K562 (cell line): ENCODE measurements around the gene PHYHIPL. TPM values are rescaled to one million over a fixed set of nuclear protein-coding genes. Genes with fewer than 3 reads are reported as not detected.

Source experiments
- ATAC-seq: fragments of 200-7000 bp; cut with Tn5 transposase; 3 replicates; pipeline ENCODE4 v1.9.1; 2020; ENCODE audit warnings: moderate library complexity
- BruUV-seq: library from RNA; stranded (reverse); fragments of 400-500 nt; replicated peaks from 2 replicates; lab custom pipeline; 2021; lab: Mats Ljungman, UMichigan
- CTCF ChIA-PET: fragments of 300-600 bp; formaldehyde crosslinking; extraction: SDS; loops from one replicate; lab custom pipeline; 2021; ENCODE audit warnings: low intra/inter-chr PET ratio; lab: Yijun Ruan, JAX
- POLR2A ChIA-PET: fragments of 300-600, 350-650 bp; sonication (Branson Sonifier 250); formaldehyde crosslinking; extraction: SDS; loops from one replicate; lab custom pipeline; 2021; ENCODE audit warnings: antibody characterized with exemption, inconsistent platforms; lab: Yijun Ruan, JAX
- DNase-seq, 4 experiments: peaks; one replicate each; pipeline versions ENCODE4 v3.0.0 to v3.0.0-alpha.2; 2011 to 2018; ENCODE audit warnings: low spot score in 3 of 4, mixed read lengths in 3 of 4; ENCODE audit errors: extremely low read depth in 1 of 4
- FAIRE-seq: peaks from 2 replicates; lab custom pipeline; 2011; peaks lifted over from hg19 to GRCh38; lab: Jason Lieb, UNC
- H2AFZ ChIP-seq: 2 replicates; pipeline ENCODE4 v1.6.0; 2011; ENCODE audit warnings: low read depth, low read length, control low read depth, inconsistent platforms
- H3K27ac ChIP-seq: fragments of 200-600 bp; 3 replicates; pipeline ENCODE4 v1.8.0; 2011; ENCODE audit warnings: low read depth, mild to moderate bottlenecking, control low read depth, inconsistent platforms, low read length, moderate library complexity, mixed read lengths; ENCODE audit errors: extremely low read depth
- H3K27me3 ChIP-seq, 2 experiments: fragments of 300-600 bp in 1 of 2; 2 replicates in 1 of 2; 3 replicates in 1 of 2; pipeline versions ENCODE4 v1.6.0 to v1.8.0; 2011; ENCODE audit warnings: inconsistent platforms in 2 of 2, low read length in 2 of 2, mild to moderate bottlenecking in 1 of 2, mixed read lengths in 1 of 2, moderate library complexity in 1 of 2; ENCODE audit not compliant: control insufficient read depth in 2 of 2, insufficient read depth in 2 of 2
- H3K36me3 ChIP-seq: fragments of 300-600 bp; 3 replicates; pipeline ENCODE4 v1.8.0; 2011; ENCODE audit warnings: mild to moderate bottlenecking, low read length, inconsistent platforms; ENCODE audit not compliant: control insufficient read depth, insufficient read depth
- H3K4me1 ChIP-seq, 2 experiments: fragments of 200-600 bp in 1 of 2; replicated peaks in 1 of 2; 2 replicates in 1 of 2; 3 replicates in 1 of 2; pipeline versions ENCODE4 v1.5.1 to v1.8.0; 2011; ENCODE audit warnings: inconsistent platforms in 2 of 2, low read length in 2 of 2, mild to moderate bottlenecking in 1 of 2, mixed read lengths in 1 of 2, moderate library complexity in 1 of 2; ENCODE audit not compliant: control insufficient read depth in 2 of 2, insufficient read depth in 2 of 2
- H3K4me2 ChIP-seq: 2 replicates; pipeline ENCODE4 v1.6.1; 2011; ENCODE audit warnings: low read length, control low read depth, inconsistent platforms, mixed read lengths; ENCODE audit not compliant: insufficient read depth
- H3K4me3 ChIP-seq: fragments of 200-600 bp; sonication (generic), shearing (Covaris generic); 2 replicates; pipeline ENCODE4 v1.5.1; 2016; ENCODE audit warnings: control low read depth, inconsistent platforms
- H3K79me2 ChIP-seq: fragments of 200-600 bp; 3 replicates; pipeline ENCODE4 v1.8.0; 2011; ENCODE audit warnings: low read length, inconsistent platforms; ENCODE audit not compliant: control insufficient read depth, insufficient read depth
- H3K9ac ChIP-seq, 2 experiments: 2 replicates each; pipeline versions ENCODE4 v1.6.0 to v1.6.1; 2011; ENCODE audit warnings: low read depth in 2 of 2, low read length in 2 of 2, control low read depth in 1 of 2, inconsistent platforms in 1 of 2, mild to moderate bottlenecking in 1 of 2, mixed read lengths in 1 of 2; ENCODE audit not compliant: insufficient read depth in 1 of 2
- H3K9me1 ChIP-seq: one replicate; pipeline ENCODE4 v1.6.0; 2011; ENCODE audit warnings: inconsistent platforms, mild to moderate bottlenecking, low read length, moderate library complexity; ENCODE audit not compliant: control insufficient read depth, insufficient read depth
- H3K9me3 ChIP-seq: replicated peaks from 2 replicates; pipeline ENCODE4 v1.5.1; 2011; ENCODE audit warnings: low read depth, low read length, inconsistent platforms; ENCODE audit not compliant: control insufficient read depth, insufficient read depth
- H4K20me1 ChIP-seq: replicated peaks from 2 replicates; pipeline ENCODE4 v1.6.1; 2011; ENCODE audit warnings: low read length, inconsistent platforms, mixed read lengths; ENCODE audit not compliant: control insufficient read depth, insufficient read depth
- BCOR ChIP-seq: fragments of 450-650 bp; IDR thresholded peaks from 2 replicates; pipeline ENCODE4 v1.6.1; 2016
- DPF2 ChIP-seq: fragments of 450-650 bp; IDR thresholded peaks from 2 replicates; pipeline ENCODE4 v1.6.1; 2016
- ETV1 ChIP-seq: fragments of 450-650 bp; conservative IDR thresholded peaks from 2 replicates; pipeline ENCODE4 v1.6.1; 2016; ENCODE audit warnings: missing genetic modification characterization, control low read depth, low read depth, missing compliant biosample characterization
- IRF2 ChIP-seq: sonication (generic); formaldehyde crosslinking; IDR thresholded peaks from 2 replicates; pipeline ENCODE4 v1.8.1; 2022; ENCODE audit warnings: mild to moderate bottlenecking, missing genetic modification reagents
- RHOXF2B ChIP-seq: fragments of 250-450 bp; sonication (Bioruptor Pico); conservative IDR thresholded peaks from 2 replicates; pipeline ENCODE4 v1.5.1; 2021
- SETDB1 ChIP-seq: IDR thresholded peaks from one replicate; pipeline ENCODE4 v1.6.1; 2012; ENCODE audit warnings: low read length, control low read depth, inconsistent platforms
- ZBED1 ChIP-seq: IDR thresholded peaks from 2 replicates; pipeline ENCODE4 v1.6.1; 2014
- ZBTB17 ChIP-seq: fragments of 450-650 bp; formaldehyde crosslinking; IDR thresholded peaks from 2 replicates; pipeline ENCODE4 v1.4.0; 2020; ENCODE audit warnings: mild to moderate bottlenecking
- ZNF699 ChIP-seq: fragments of 250-450 bp; sonication (Bioruptor Pico); IDR thresholded peaks from 2 replicates; pipeline ENCODE4 v1.8.0; 2021; ENCODE audit warnings: mild to moderate bottlenecking, moderate library complexity; ENCODE audit not compliant: insufficient replicate concordance
- WGBS: fragments of 100-300 bp; shearing (Covaris generic); methylation state at CpG from one replicate; pipeline ENCODE4 v1.1.6; 2016; ENCODE audit warnings: low coverage, mixed read lengths; ENCODE audit not compliant: insufficient coverage; ENCODE audit errors: missing lambda C conversion rate; 5-methylcytosine and 5-hydroxymethylcytosine counted together
- in situ Hi-C: fragments of 300-500 bp; cut with MboI; formaldehyde crosslinking; loops from 4 replicates; pipeline ENCODE4 v1.15.0; 2018; ENCODE audit warnings: inconsistent platforms, mixed read lengths
- intact Hi-C: fragments of 100-400 bp; cut with micrococcal nuclease; formaldehyde crosslinking; loops from 2 replicates; pipeline ENCODE4 v1.14.2; 2022
- polyA plus RNA-seq, 8 experiments: library from polyadenylated mRNA; depleted of rRNA in 4 of 8; stranded (reverse) in 5 of 8; unstranded in 3 of 8; fragments of >200 nt; fragmentation: Nextera tagmentation in 2 of 8; fragmentation: Illumina TruSeq in 1 of 8; extraction: Ambion mirVana in 2 of 8; extraction: Trizol in 1 of 8; gene quantifications; 2 replicates each; pipeline versions ENCODE4 v1.2.1 to v1.2.3, GENCODE V29; 2011 to 2014; ENCODE audit warnings: inconsistent platforms in 1 of 8, missing spikeins in 1 of 8
- total RNA-seq, 7 experiments: library from RNA; depleted of rRNA in 6 of 7; stranded (reverse); fragments of >200 nt in 6 of 7; fragmentation: Illumina TruSeq in 2 of 7; extraction: Trizol in 2 of 7; gene quantifications; 2 replicates each; pipeline versions ENCODE4 v1.2.1 to v1.2.3, GENCODE V29; 2011 to 2021; ENCODE audit warnings: low replicate concordance in 1 of 7

The PHYHIPL gene
- total and polyA plus RNA-seq, 9 of the 15 experiments (the other 6 are each of a cell fraction or from before 2014, with no cell fraction given) = not detected

DNA sequence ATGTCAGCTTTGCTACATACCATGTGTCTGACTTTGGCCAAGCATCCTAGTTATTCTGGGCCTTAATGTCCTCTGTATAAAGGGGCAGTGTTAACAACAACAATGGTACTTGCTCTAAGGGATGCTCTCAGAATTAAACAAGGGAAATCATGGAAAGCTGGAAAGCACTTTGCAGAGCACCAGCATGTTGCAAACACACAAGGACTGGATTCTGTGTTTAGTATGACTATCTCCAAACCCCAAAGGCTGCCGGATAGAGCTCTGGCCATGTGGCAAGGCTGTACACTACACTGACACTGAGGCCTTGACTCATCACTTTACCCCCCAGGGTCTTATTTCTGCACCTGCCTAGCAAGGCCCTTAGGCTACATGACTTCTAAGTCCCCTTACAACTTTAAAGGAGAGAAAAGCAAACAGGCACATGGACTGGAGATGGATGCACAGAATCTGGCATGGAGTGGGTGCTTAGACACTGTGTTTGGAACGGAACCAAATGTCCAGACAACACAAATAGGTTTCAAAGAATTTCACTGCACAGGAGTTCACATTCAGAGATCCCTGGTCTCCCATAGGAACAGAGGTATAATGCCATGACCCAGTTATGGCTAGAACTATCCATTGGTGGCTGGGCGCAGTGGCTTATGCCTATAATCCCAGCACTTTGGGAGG lies 111.3 kb downstream of the PHYHIPL start:
- H2AFZ ChIP-seq = no peak overlapping the region
- H3K36me3 ChIP-seq = no peaks in the 10 kb centered on the region
- POLR2A ChIA-PET = interaction anchor here (0.8 kb wide), 1 partner anchor 30 kb away, joined by 3 read pairs; no protein-coding TSS in a partner anchor
- in situ Hi-C loops = no loop called here
- H4K20me1 ChIP-seq = no peaks in the 10 kb centered on the region
- CTCF ChIA-PET = no interaction called here
- 0% methylated on average over 3 of the region's 3 CpGs for WGBS
- no peaks in the 10 kb centered on the region for H3K79me2 ChIP-seq
- DNase-seq (no peak), FAIRE-seq (no peak), ATAC-seq (no peak)
- intact Hi-C loops = no loop called here
- no peaks in the 10 kb centered on the region for H3K9me3 ChIP-seq
- H3K27ac ChIP-seq = no peak overlapping the region
- no TSS peak for BruUV-seq
- H3K4me2 ChIP-seq = no peak overlapping the region
- H3K4me3 ChIP-seq = no peak overlapping the region
- no peak overlapping the region for H3K9ac ChIP-seq
- H3K9me1 ChIP-seq = no peaks in the 10 kb centered on the region
- TF ChIP-seq RHOXF2B = no peak
- TF ChIP-seq IRF2 (CRISPR knock-in tag) = no peak
- TF ChIP-seq DPF2 = no peak
- TF ChIP-seq ETV1 = no peak
- no peak for TF ChIP-seq ZBTB17 (CRISPR knock-in tag)
- TF ChIP-seq ZNF699 = no peak
- TF ChIP-seq SETDB1 = no peak
- no peak for TF ChIP-seq ZBED1
- TF ChIP-seq BCOR = no peak
- no peaks in the 10 kb centered on the region for H3K4me1 ChIP-seq
- H3K27me3 ChIP-seq = no peaks in the 10 kb centered on the region
